OCI-LY1 (cell line): Measurements from ENCODE around the gene GALNT2.

ENCODE experiments used
- H2AFZ ChIP-seq: fragments of 200-600 bp; sonication (generic), shearing (Covaris generic); 2 replicates; pipeline ENCODE4 v1.6.0; 2014; ENCODE audit warnings: antibody characterized with exemption, mild to moderate bottlenecking, low read length
- H3F3A ChIP-seq: fragments of 200-600 bp; sonication (generic), shearing (Covaris generic); 2 replicates; pipeline ENCODE4 v1.6.0; 2014; ENCODE audit warnings: mild to moderate bottlenecking, antibody characterized with exemption, low read length, moderate library complexity; ENCODE audit not compliant: insufficient read depth
- H3K27ac ChIP-seq: fragments of 200-600 bp; sonication (generic); 2 replicates; pipeline ENCODE4 v1.5.1; 2014; ENCODE audit warnings: low read length, mixed run types, mild to moderate bottlenecking, low read depth; ENCODE audit not compliant: poor library complexity, severe bottlenecking
- H3K27me3 ChIP-seq: fragments of 200-600 bp; sonication (generic); 2 replicates; pipeline ENCODE4 v1.6.0; 2014; ENCODE audit warnings: antibody characterized with exemption, mild to moderate bottlenecking, low read length, moderate library complexity; ENCODE audit not compliant: insufficient read depth
- H3K36me3 ChIP-seq: fragments of 200-600 bp; sonication (generic); 2 replicates; pipeline ENCODE4 v1.6.1; 2014; ENCODE audit warnings: mild to moderate bottlenecking, antibody characterized with exemption, low read length, moderate library complexity, mixed read lengths; ENCODE audit not compliant: insufficient read depth
- H3K4me1 ChIP-seq: fragments of 200-600 bp; sonication (generic); 2 replicates; pipeline ENCODE4 v1.5.1; 2014; ENCODE audit warnings: mild to moderate bottlenecking, low read length, moderate library complexity; ENCODE audit not compliant: insufficient read depth, severe bottlenecking
- H3K4me2 ChIP-seq: fragments of 200-600 bp; sonication (generic), shearing (Covaris generic); 2 replicates; pipeline ENCODE4 v1.6.1; 2014; ENCODE audit warnings: low read length
- H3K4me3 ChIP-seq: fragments of 200-600 bp; sonication (generic); 2 replicates; pipeline ENCODE4 v1.5.1; 2014; ENCODE audit warnings: low read length, low read depth, mild to moderate bottlenecking, mixed read lengths; ENCODE audit not compliant: poor library complexity, severe bottlenecking
- H3K79me2 ChIP-seq: fragments of 200-600 bp; shearing (Covaris generic); 2 replicates; pipeline ENCODE4 v1.6.1; 2016; ENCODE audit warnings: mixed run types, low read length, mixed read lengths; ENCODE audit not compliant: insufficient read depth
- H3K9ac ChIP-seq: fragments of 200-600 bp; sonication (generic), shearing (Covaris generic); 2 replicates; pipeline ENCODE4 v1.6.1; 2014; ENCODE audit warnings: mild to moderate bottlenecking, low read length, mixed read lengths
- H3K9me2 ChIP-seq: fragments of 200-600 bp; sonication (generic), shearing (Covaris generic); 2 replicates; pipeline ENCODE4 v1.6.1; 2014; ENCODE audit warnings: low read depth, mild to moderate bottlenecking, low read length, mixed read lengths
- H3K9me3 ChIP-seq: fragments of 200-600 bp; shearing (Covaris generic); 2 replicates; pipeline ENCODE4 v1.6.1; 2014; ENCODE audit warnings: low read length, mixed read lengths
- H4K20me1 ChIP-seq: fragments of 200-600 bp; sonication (generic), shearing (Covaris generic); 2 replicates; pipeline ENCODE4 v1.6.0; 2016; ENCODE audit warnings: mild to moderate bottlenecking, low read length; ENCODE audit not compliant: insufficient read depth
- CTCF ChIP-seq: fragments of 200-600 bp; sonication (generic), shearing (Covaris generic); IDR thresholded peaks from 2 replicates; pipeline ENCODE4 v1.5.1; 2017; ENCODE audit warnings: mild to moderate bottlenecking, antibody characterized with exemption, low read length, moderate library complexity, mixed read lengths
- EZH2 ChIP-seq: fragments of 200-600 bp; sonication (generic), shearing (Covaris generic); IDR thresholded peaks from 2 replicates; pipeline ENCODE4 v1.8.0; 2017; ENCODE audit warnings: borderline replicate concordance, mixed run types, mild to moderate bottlenecking, antibody characterized with exemption, low read length, moderate library complexity, mixed read lengths

GALNT2 gene

GRCh38 chr1:230122366-230123279 is 55.6 kb downstream of the GALNT2 start:
- Histone ChIP-seq H3K9me2 (no peaks in the 10 kb centered on the region), H3K4me3 (peak overlapping the region; percentile 28), H3K9ac (peak overlapping the region; percentile 68), H3K36me3 (peaks cover 6% of the 10 kb centered on the region; the same call in 1 of the 2 replicates), H3F3A (peaks cover 20% of the 10 kb centered on the region), H3K27me3 (no peaks in the 10 kb centered on the region), H3K4me2 (peak overlapping the region; percentile 65), H3K9me3 (no peaks in the 10 kb centered on the region), H3K27ac (peak overlapping the region; percentile 99), H4K20me1 (no peaks in the 10 kb centered on the region), H2AFZ (no peak overlapping the region), H3K79me2 (peaks cover 32% of the 10 kb centered on the region), H3K4me1 (peaks cover 100% of the 10 kb centered on the region)
- TF ChIP-seq CTCF (no peak), EZH2 (no peak)

- no peaks in the 10 kb centered on the region for H4K20me1 ChIP-seq
- H3F3A ChIP-seq: peaks cover 20% of the 10 kb centered on the region
- H3K9me3 ChIP-seq: no peaks in the 10 kb centered on the region
- peaks cover 35% of the 10 kb centered on the region for H3K79me2 ChIP-seq
- H3K36me3 ChIP-seq: peaks cover 6% of the 10 kb centered on the region; the same call in 1 of the 2 replicates
- no peak overlapping the region for H2AFZ ChIP-seq
- H3K9me2 ChIP-seq: no peaks in the 10 kb centered on the region
- H3K9ac ChIP-seq: peak overlapping the region; percentile 68
- no peaks in the 10 kb centered on the region for H3K27me3 ChIP-seq
- peak overlapping the region; percentile 65 for H3K4me2 ChIP-seq
- peaks cover 100% of the 10 kb centered on the region for H3K4me1 ChIP-seq
- peak overlapping the region; percentile 99 for H3K27ac ChIP-seq
- H3K4me3 ChIP-seq: peak overlapping the region; percentile 28
- no peak for TF ChIP-seq CTCF
- no peak for TF ChIP-seq EZH2
Measured at GRCh38 chr1:230123280-230124185, 56.5 kb downstream of the GALNT2 start.
